GM12878 (cell line): ENCODE measurements around the gene ITPR2. TPM values are rescaled to one million over a fixed set of nuclear protein-coding genes. Genes with fewer than 3 reads are reported as not detected.

Source experiments
- ATAC-seq: fragments of 200-7000 bp; cut with Tn5 transposase; 3 replicates; pipeline ENCODE4 v1.9.1; 2020; ENCODE audit warnings: mild to moderate bottlenecking, moderate library complexity
- BruUV-seq: library from RNA; stranded (reverse); fragments of 400-500 nt; replicated peaks from 2 replicates; lab custom pipeline; 2021; lab: Mats Ljungman, UMichigan
- CTCF ChIA-PET: fragments of 300-600 bp; sonication (Branson Sonifier 250); formaldehyde crosslinking; extraction: SDS; loops from one replicate; lab custom pipeline; 2021; ENCODE audit warnings: inconsistent platforms; lab: Yijun Ruan, JAX
- POLR2A ChIA-PET: fragments of 350-600 bp; formaldehyde crosslinking; extraction: SDS; loops from one replicate; lab custom pipeline; 2021; ENCODE audit warnings: inconsistent platforms; lab: Charles Lee
- RAD21 ChIA-PET: fragments of 300-600 bp; sonication (Branson Sonifier 250); formaldehyde crosslinking; loops from one replicate; lab custom pipeline; 2023; ENCODE audit warnings: antibody characterized with exemption; ENCODE audit not compliant: unreplicated experiment; lab: Charles Lee
- SMC1A ChIA-PET: fragments of 300-600 bp; sonication (Branson Sonifier 250); formaldehyde crosslinking; loops from one replicate; lab custom pipeline; 2023; ENCODE audit not compliant: unreplicated experiment, uncharacterized antibody; lab: Charles Lee
- DNase-seq: peaks from one replicate; pipeline ENCODE4 v3.0.0-alpha.2; 2011; ENCODE audit warnings: low read depth, low spot score
- FAIRE-seq: peaks from 3 replicates; lab custom pipeline; 2011; peaks lifted over from hg19 to GRCh38; lab: Jason Lieb, UNC
- H2AFZ ChIP-seq: 2 replicates; pipeline ENCODE4 v1.6.0; 2011; ENCODE audit warnings: low read depth, low read length, control low read depth; ENCODE audit not compliant: control insufficient read depth
- H3K27ac ChIP-seq: 2 replicates; pipeline ENCODE4 v1.5.1; 2011; ENCODE audit warnings: control low read depth; ENCODE audit not compliant: control insufficient read depth, insufficient read depth
- H3K27me3 ChIP-seq, 2 experiments: replicated peaks in 1 of 2; 2 replicates each; pipeline versions ENCODE4 v1.6.0 to v1.6.1; 2011; ENCODE audit warnings: low read length in 1 of 2; ENCODE audit not compliant: control insufficient read depth in 2 of 2, insufficient read depth in 2 of 2
- H3K36me3 ChIP-seq, 2 experiments: 2 replicates each; pipeline ENCODE4 v1.5.1; 2011; ENCODE audit warnings: low read length in 1 of 2; ENCODE audit not compliant: control insufficient read depth in 2 of 2, insufficient read depth in 2 of 2
- H3K4me1 ChIP-seq: 2 replicates; pipeline ENCODE4 v1.6.1; 2011; ENCODE audit warnings: mild to moderate bottlenecking, low read length, moderate library complexity, mixed read lengths; ENCODE audit not compliant: control insufficient read depth, insufficient read depth
- H3K4me2 ChIP-seq: 2 replicates; pipeline ENCODE4 v1.6.0; 2011; ENCODE audit warnings: control low read depth; ENCODE audit not compliant: control insufficient read depth, insufficient read depth
- H3K4me3 ChIP-seq: fragments of 200-600 bp; sonication (generic); 2 replicates; pipeline ENCODE4 v1.5.1; 2016
- H3K79me2 ChIP-seq: 2 replicates; pipeline ENCODE4 v1.6.0; 2011; ENCODE audit warnings: low read length; ENCODE audit not compliant: control insufficient read depth, insufficient read depth
- H3K9ac ChIP-seq: 2 replicates; pipeline ENCODE4 v1.8.0; 2011; ENCODE audit warnings: low read length, control low read depth, mixed read lengths; ENCODE audit not compliant: control insufficient read depth, insufficient read depth
- H3K9me3 ChIP-seq: replicated peaks from 3 replicates; pipeline ENCODE4 v1.5.1; 2011; ENCODE audit warnings: mild to moderate bottlenecking, low read length; ENCODE audit not compliant: control insufficient read depth, insufficient read depth
- H4K20me1 ChIP-seq: 2 replicates; pipeline ENCODE4 v1.6.0; 2011; ENCODE audit not compliant: control insufficient read depth, insufficient read depth
- CHD2 ChIP-seq: IDR thresholded peaks from 2 replicates; pipeline ENCODE4 v1.6.1; 2011; ENCODE audit warnings: low read depth, low read length, improper control_type of control experiment, borderline replicate concordance
- FOXK2 ChIP-seq: fragments of 450-650 bp; IDR thresholded peaks from 2 replicates; pipeline ENCODE4 v1.6.1; 2017; ENCODE audit warnings: mild to moderate bottlenecking, moderate library complexity
- MTA3 ChIP-seq: IDR thresholded peaks from 2 replicates; pipeline ENCODE4 v1.6.1; 2012; ENCODE audit warnings: low read length, inconsistent platforms, borderline replicate concordance
- RCOR1 ChIP-seq: conservative IDR thresholded peaks from 2 replicates; pipeline ENCODE4 v1.6.1; 2012; ENCODE audit warnings: low read depth, low read length, improper control_type of control experiment
- RFX5 ChIP-seq: IDR thresholded peaks from 2 replicates; pipeline ENCODE4 v1.6.1; 2011; ENCODE audit warnings: low read depth, low read length, improper control_type of control experiment
- SREBF2 ChIP-seq: IDR thresholded peaks from 2 replicates; pipeline ENCODE4 v1.6.1; 2012; ENCODE audit warnings: mild to moderate bottlenecking, low read length
- ZBTB4 ChIP-seq: fragments of 450-650 bp; formaldehyde crosslinking; IDR thresholded peaks from 2 replicates; pipeline ENCODE4 v1.4.0; 2022; ENCODE audit warnings: mild to moderate bottlenecking, moderate library complexity
- WGBS: methylation state at CpG from one replicate; pipeline ENCODE4 v1.1.6; 2016; ENCODE audit warnings: low lambda C conversion rate; ENCODE audit not compliant: insufficient replicate concordance, insufficient coverage; ENCODE audit errors: missing lambda C conversion rate; 5-methylcytosine and 5-hydroxymethylcytosine counted together
- in situ Hi-C: fragments of 300-500 bp; cut with MboI; formaldehyde crosslinking; loops from 9 replicates; pipeline ENCODE4 v1.14.3; 2018; ENCODE audit warnings: mixed read lengths
- intact Hi-C: fragments of 100-400 bp; cut with micrococcal nuclease; formaldehyde crosslinking; loops from one replicate; pipeline ENCODE4 v1.14.2; 2022; ENCODE audit not compliant: unreplicated experiment
- polyA plus RNA-seq, 11 experiments: library from polyadenylated mRNA; depleted of rRNA in 4 of 11; unstranded in 6 of 11; stranded (reverse) in 5 of 11; fragments of >200 nt; fragmentation: Nextera tagmentation in 4 of 11; fragmentation: Illumina TruSeq in 1 of 11; extraction: Ambion mirVana in 4 of 11; extraction: Trizol in 1 of 11; gene quantifications; 1 replicate in 1 of 11; 2 replicates in 10 of 11; pipeline versions ENCODE4 v1.2.1 to v1.2.3, GENCODE V29; 2011 to 2016; ENCODE audit warnings: inconsistent platforms in 2 of 11, missing spikeins in 2 of 11, low read depth in 1 of 11
- total RNA-seq, 4 experiments: library from RNA; depleted of rRNA in 3 of 4; stranded (reverse); fragments of >200 nt in 3 of 4; fragmentation: Illumina TruSeq in 1 of 4; extraction: Trizol in 1 of 4; gene quantifications; 2 replicates each; pipeline versions ENCODE4 v1.2.1 to v1.2.3, GENCODE V29; 2013 to 2021

ITPR2 gene
- total and polyA plus RNA-seq, 10 of the 15 experiments (the other 5 are each of a cell fraction or from before 2014, with no cell fraction given), result 7.5 to 76.2 (median 47.1) TPM

GRCh38 chr12:26323673-26324072, 509.3 kb downstream of the ITPR2 start:
- Histone ChIP-seq H3K27ac (no peak overlapping the region), H3K36me3 (no peaks in the 10 kb centered on the region), H2AFZ (no peak overlapping the region), H3K79me2 (no peaks in the 10 kb centered on the region), H3K4me2 (no peak overlapping the region), H3K4me1 (peaks cover 9% of the 10 kb centered on the region), H3K4me3 (no peak overlapping the region), H4K20me1 (no peaks in the 10 kb centered on the region), H3K9me3 (peaks cover 4% of the 10 kb centered on the region; the same call in 2 of the 3 replicates), H3K9ac (no peak overlapping the region), H3K27me3 (no peaks in the 10 kb centered on the region)
- CTCF ChIA-PET, result no interaction called here
- SMC1A ChIA-PET, result no interaction called here
- RAD21 ChIA-PET, result interaction anchor here (0.6 to 1.2 kb wide), 3 partner anchors 18 to 168 kb away, joined by 3 to 4 read pairs (median 3); no protein-coding TSS in a partner anchor
- ATAC-seq (no peak), FAIRE-seq (no peak), DNase-seq (no peak)
- TF ChIP-seq RFX5 (no peak), RCOR1 (no peak), SREBF2 (no peak), MTA3 (no peak), CHD2 (no peak), ZBTB4 (no peak), FOXK2 (no peak)
- no TSS peak for BruUV-seq
- 100% methylated on average over 2 of the region's 2 CpGs for WGBS
- in situ Hi-C loops, result no loop called here
- intact Hi-C loops, result no loop called here
- POLR2A ChIA-PET, result interaction anchor here (1.5 kb wide), 1 partner anchor 169 kb away, joined by 3 read pairs; no protein-coding TSS in a partner anchor
